Small intestine (tissue), 7 donors: ENCODE results near the gene VHLL. TPM values are rescaled to one million over a fixed set of nuclear protein-coding genes. Genes with fewer than 3 reads are reported as not detected.

Source experiments
- DNase-seq, 2 donors: peaks; one replicate each; pipeline versions ENCODE4 v3.0.0 to v3.0.0-alpha.2; 2013
- FAIRE-seq: peaks from 2 replicates; lab custom pipeline; 2012; peaks lifted over from hg19 to GRCh38; lab: Jason Lieb, UNC
- H3K27ac ChIP-seq, 3 donors: one replicate each; pipeline ENCODE4 v1.5.1; 2013; ENCODE audit warnings: low read length in 2 of 3, mild to moderate bottlenecking in 2 of 3, control low read depth in 1 of 3, inconsistent platforms in 1 of 3, low read depth in 1 of 3, moderate library complexity in 1 of 3
- H3K27me3 ChIP-seq, 3 donors: one replicate each; pipeline ENCODE4 v1.6.1; 2013; ENCODE audit warnings: low read length in 3 of 3, inconsistent platforms in 1 of 3; ENCODE audit not compliant: control insufficient read depth in 3 of 3, insufficient read depth in 3 of 3
- H3K36me3 ChIP-seq, 3 donors: one replicate each; pipeline ENCODE4 v1.6.1; 2013; ENCODE audit warnings: low read length in 3 of 3, inconsistent platforms in 1 of 3, low read depth in 1 of 3, mild to moderate bottlenecking in 1 of 3, moderate library complexity in 1 of 3; ENCODE audit not compliant: control insufficient read depth in 3 of 3, insufficient read depth in 2 of 3
- H3K4me1 ChIP-seq, 3 donors: one replicate each; pipeline ENCODE4 v1.6.1; 2013; ENCODE audit warnings: low read length in 2 of 3, inconsistent platforms in 1 of 3, low read depth in 1 of 3, mild to moderate bottlenecking in 1 of 3, moderate library complexity in 1 of 3; ENCODE audit not compliant: control insufficient read depth in 3 of 3, insufficient read depth in 2 of 3
- H3K4me3 ChIP-seq, 3 donors: one replicate each; pipeline ENCODE4 v1.5.1; 2013; ENCODE audit warnings: low read length in 3 of 3, control low read depth in 1 of 3, inconsistent platforms in 1 of 3, low read depth in 1 of 3, mild to moderate bottlenecking in 1 of 3, moderate library complexity in 1 of 3
- H3K9me3 ChIP-seq, 2 donors: one replicate each; pipeline ENCODE4 v1.6.1; 2013; ENCODE audit warnings: low read depth in 1 of 2, low read length in 1 of 2; ENCODE audit not compliant: control insufficient read depth in 2 of 2, insufficient read depth in 1 of 2
- WGBS, 3 donors: extraction: QIAGEN DNeasy Blood & Tissue Kit; methylation state at CpG; one replicate each; pipeline ENCODE4 v1.1.7; 2013; 5-methylcytosine and 5-hydroxymethylcytosine counted together
- polyA plus RNA-seq, 4 donors: library from polyadenylated mRNA; stranded (reverse) in 3 of 4; unstranded in 1 of 4; fragments of 200-250 nt in 3 of 4; fragments of 120-200 nt in 1 of 4; gene quantifications; one replicate each; pipeline versions ENCODE4 v1.2.1 to v1.2.3, GENCODE V29; 2013
- donor health status: healthy with polysubstance abuse.
- donor health status: control.
- donor health status: control.
- donor health status: Bipolar disorder and iron deficiency.
- donor health status: healthy.

VHLL gene
- polyA plus RNA-seq, 4 donors = not detected

DNA sequence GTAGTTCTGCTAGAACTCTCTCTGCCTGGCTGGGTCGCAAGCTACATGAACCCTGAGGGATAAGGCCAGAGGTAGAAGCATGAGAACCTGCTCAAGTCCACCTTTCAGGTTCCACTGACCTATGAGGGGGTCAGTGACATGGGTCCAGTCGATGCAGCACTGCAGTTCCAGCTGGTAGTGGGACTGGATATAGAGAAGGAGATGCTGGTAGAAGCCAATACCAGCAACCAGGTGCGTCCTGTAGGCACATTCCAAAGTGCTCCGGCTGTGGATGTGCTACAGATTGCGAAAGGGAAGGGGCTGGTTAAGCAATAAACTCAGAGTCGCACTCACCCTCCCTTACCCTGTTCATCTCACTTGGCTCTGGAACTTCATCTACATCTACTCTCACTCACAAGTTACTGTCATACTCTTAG, 22.1 kb downstream of the VHLL start:
- no peak overlapping the region for H3K27ac ChIP-seq
- WGBS, 3 donors = 63 to 83% (median 79%) methylated on average over 6 of the region's 6 CpGs
- peaks cover 4 to 13% (median 5%) of the 10 kb centered on the region in 3 donors for H3K4me1 ChIP-seq
- H3K4me3 ChIP-seq = no peak overlapping the region
- no peaks in the 10 kb centered on the region for H3K27me3 ChIP-seq
- DNase-seq = no peak
- FAIRE-seq = no peak
- no peaks in the 10 kb centered on the region for H3K9me3 ChIP-seq
- H3K36me3 ChIP-seq = peaks cover 32 to 63% (median 38%) of the 10 kb centered on the region in 3 donors

DNA sequence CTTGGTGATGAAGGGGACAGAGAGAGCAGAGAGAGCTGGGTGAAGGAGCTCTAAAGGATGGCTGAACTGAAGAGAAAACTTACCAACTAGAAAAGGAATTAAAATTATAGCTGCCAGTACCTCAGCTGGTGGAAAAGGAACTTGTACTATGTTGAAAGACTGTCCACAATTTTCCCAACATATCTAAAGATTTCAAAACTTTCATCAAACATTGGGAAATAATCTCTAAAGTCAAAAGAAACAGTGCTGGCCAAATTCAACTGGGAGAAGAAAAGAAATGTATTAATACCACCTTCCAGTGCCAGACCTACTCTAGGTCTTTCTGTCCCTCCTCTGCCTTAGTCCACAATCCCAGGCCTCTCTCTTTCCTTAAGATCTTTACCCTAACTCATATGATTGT, 22.6 kb downstream of the VHLL start:
- DNase-seq = no peak
- Histone ChIP-seq H3K27me3 (no peaks in the 10 kb centered on the region), H3K27ac (no peak overlapping the region), H3K36me3 (peaks cover 32 to 65% (median 40%) of the 10 kb centered on the region in 3 donors), H3K4me1 (peaks cover 4 to 9% (median 5%) of the 10 kb centered on the region in 3 donors), H3K4me3 (no peak overlapping the region), H3K9me3 (no peaks in the 10 kb centered on the region)
- no peak for FAIRE-seq

DNA sequence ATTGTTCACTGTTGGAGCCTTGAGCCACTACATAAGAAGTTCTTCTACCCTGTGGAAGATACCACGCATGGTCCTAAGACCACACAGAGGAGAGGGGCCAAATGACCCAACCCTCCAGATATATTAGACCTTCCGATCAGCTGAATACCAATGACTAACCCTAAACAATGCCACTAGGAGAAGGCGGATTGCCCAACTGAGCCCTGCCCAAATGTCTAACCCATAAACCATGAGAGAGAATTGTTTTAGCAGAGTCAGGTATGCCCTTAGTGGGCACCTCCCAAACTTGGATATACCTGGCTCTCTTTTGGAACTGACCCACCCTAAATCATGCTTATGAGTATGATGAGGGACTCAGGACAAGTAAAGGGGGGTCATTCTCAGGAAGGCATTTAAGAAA, 28.8 kb downstream of the VHLL start:
- 97% methylated on average over 3 of the region's 3 CpGs for WGBS, 3 donors
- Histone ChIP-seq H3K4me3 (no peak overlapping the region), H3K27ac (no peak overlapping the region), H3K9me3 (no peaks in the 10 kb centered on the region), H3K36me3 (peaks cover 40 to 81% (median 44%) of the 10 kb centered on the region in 3 donors), H3K4me1 (no peaks in the 10 kb centered on the region), H3K27me3 (no peaks in the 10 kb centered on the region)
- FAIRE-seq (no peak), DNase-seq (no peak)

DNA sequence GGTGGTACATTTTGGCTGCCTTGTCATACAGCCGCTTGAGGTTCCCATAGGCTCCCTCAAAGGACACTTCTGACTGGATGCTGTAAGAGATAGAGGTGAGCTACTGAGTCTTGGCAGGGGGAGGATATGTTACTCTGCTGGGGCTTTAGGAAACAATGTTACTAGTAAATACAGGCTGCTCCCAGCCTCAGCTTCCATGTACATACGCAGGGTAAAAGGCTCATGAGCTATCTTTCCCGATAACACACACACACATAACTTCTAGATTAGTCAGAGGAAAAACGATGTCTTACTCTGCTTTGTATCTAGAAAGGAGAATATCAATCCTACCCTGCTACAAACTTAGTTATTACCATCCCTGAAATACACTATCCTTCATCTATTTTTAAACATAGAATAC, 30.8 kb downstream of the VHLL start:
- no peak overlapping the region for H3K4me3 ChIP-seq
- no peaks in the 10 kb centered on the region for H3K4me1 ChIP-seq
- no peaks in the 10 kb centered on the region for H3K27me3 ChIP-seq
- no peaks in the 10 kb centered on the region for H3K9me3 ChIP-seq
- H3K27ac ChIP-seq = no peak overlapping the region
- WGBS, 3 donors = 83 to 94% (median 92%) methylated on average over 4 of the region's 4 CpGs
- peaks cover 34 to 77% (median 37%) of the 10 kb centered on the region in 3 donors for H3K36me3 ChIP-seq
- no peak for FAIRE-seq
- no peak for DNase-seq

DNA sequence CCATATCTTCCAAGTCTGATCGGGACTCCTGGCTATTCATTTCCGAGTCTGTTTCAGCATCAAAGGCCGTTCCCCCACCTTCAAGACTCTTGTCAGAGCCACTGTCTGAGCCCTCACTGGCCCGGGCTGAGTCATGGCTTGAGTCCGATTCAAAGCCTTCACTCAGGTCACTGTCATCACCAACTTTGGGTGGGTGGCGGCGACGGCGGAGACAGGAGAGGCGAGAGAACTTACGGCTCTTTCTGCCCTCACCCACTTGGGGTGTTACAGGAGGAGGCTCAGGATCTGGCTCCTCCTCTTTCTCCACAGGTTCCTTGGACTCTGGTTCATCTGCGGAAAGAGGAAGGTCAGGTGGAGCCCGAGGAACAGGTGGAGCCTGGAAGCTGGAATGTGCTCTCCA, 33.1 kb downstream of the VHLL start:
- WGBS, 3 donors = 87 to 91% (median 90%) methylated on average over 11 to 13 of the region's 13 CpGs
- H3K27ac ChIP-seq = no peak overlapping the region
- no peaks in the 10 kb centered on the region for H3K4me1 ChIP-seq
- no peak for DNase-seq
- H3K9me3 ChIP-seq = no peaks in the 10 kb centered on the region
- no peaks in the 10 kb centered on the region for H3K27me3 ChIP-seq
- peaks cover 29 to 80% (median 39%) of the 10 kb centered on the region in 3 donors for H3K36me3 ChIP-seq
- no peak overlapping the region for H3K4me3 ChIP-seq
- no peak for FAIRE-seq

DNA sequence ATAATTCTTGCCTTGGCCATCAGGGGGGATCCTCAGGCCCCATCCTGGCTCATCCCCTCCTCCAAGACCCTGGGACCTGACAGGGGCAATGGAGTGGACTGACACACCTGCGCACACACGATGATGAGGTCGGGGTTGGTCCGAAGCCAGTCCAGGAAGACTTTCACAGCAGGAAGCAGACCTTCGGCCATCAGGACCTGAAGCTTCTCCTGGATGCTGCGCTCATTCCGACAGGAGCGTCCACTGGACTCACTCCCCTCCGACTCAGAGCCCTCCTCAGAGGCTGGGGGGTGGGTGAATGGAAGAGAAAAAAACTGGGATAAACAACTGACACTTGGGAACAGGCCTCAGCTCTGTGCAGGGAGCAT, 35.8 kb downstream of the VHLL start:
- H3K4me3 ChIP-seq = no peak overlapping the region
- no peaks in the 10 kb centered on the region for H3K9me3 ChIP-seq
- WGBS, 3 donors = 84 to 94% (median 90%) methylated on average over 9 of the region's 9 CpGs
- no peaks in the 10 kb centered on the region for H3K4me1 ChIP-seq
- H3K27ac ChIP-seq = no peak overlapping the region
- FAIRE-seq (no peak), DNase-seq (no peak)
- no peaks in the 10 kb centered on the region for H3K27me3 ChIP-seq
- peaks cover 43 to 92% (median 55%) of the 10 kb centered on the region in 3 donors for H3K36me3 ChIP-seq

DNA sequence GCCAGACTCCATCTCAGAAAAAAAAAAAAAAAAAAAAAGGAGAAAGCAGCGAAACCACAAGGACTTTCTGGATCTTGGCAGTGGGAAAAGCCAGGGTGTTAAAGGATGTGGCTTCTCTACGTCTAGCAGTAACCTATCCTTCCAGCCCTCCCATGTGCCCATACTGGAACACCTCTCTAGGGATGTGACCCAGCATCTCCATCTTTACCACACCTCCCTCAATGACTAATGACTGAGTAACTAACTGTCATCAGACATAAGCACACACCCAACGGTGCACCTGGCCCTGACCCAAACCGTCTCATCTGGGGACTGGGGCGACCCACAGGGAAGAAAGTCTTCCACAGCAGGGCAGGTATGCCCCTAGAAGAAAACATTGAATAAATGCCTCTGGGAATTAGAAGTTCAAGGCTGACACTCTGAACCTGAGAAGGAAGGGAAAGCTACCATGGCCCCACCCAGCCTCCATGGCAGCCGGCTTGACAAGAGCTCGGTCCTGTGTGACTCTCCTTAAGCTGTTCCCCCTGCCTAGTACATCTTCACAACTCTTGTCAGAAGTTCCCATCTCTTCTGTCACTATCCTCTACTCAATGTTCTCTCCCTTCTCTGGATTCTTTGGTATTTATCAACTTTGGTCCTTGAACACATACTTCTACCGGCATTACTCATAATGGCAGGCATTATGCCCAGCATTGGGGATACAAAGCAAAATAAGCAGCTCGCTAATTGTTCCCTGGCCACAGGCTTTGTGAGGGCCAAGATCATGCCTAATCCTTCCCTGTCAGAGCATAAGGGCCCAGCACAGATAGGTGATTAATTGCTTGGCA, 36.4 kb downstream of the VHLL start:
- Histone ChIP-seq H3K9me3 (no peaks in the 10 kb centered on the region), H3K4me3 (no peak overlapping the region), H3K4me1 (no peaks in the 10 kb centered on the region), H3K27ac (no peak overlapping the region), H3K36me3 (peaks cover 39 to 92% (median 59%) of the 10 kb centered on the region in 3 donors), H3K27me3 (no peaks in the 10 kb centered on the region)
- no peak for DNase-seq
- FAIRE-seq = no peak
- WGBS, 3 donors = 84 to 86% (median 85%) methylated on average over 9 of the region's 9 CpGs

DNA sequence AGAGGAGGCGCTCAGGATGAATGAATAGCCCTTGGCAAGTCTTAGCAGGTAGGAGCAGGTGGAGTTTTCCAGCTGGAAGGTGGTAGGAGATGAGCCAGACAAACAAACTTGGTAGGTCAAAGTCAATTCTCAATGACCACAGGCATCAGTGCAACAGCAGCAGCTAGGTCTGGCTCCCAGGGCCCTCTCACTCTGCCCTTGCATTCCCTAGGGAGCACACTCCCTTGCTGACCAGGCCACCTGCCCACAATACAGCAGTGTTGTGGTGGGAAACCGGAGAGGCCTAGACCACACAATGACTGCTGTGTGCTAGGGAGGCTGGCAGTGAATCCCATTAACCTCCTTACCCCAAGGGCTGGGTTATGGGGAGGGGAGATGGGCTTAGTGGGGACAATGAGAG, 38.2 kb downstream of the VHLL start:
- H3K36me3 ChIP-seq = peaks cover 39 to 91% (median 46%) of the 10 kb centered on the region in 3 donors
- 87 to 100% (median 95%) methylated on average over 2 of the region's 2 CpGs for WGBS, 3 donors

More for the DNA sequence above, 38.2 kb downstream of the VHLL start:
- no peaks in the 10 kb centered on the region for H3K4me1 ChIP-seq
- DNase-seq = no peak
- H3K9me3 ChIP-seq = no peaks in the 10 kb centered on the region
- H3K27me3 ChIP-seq = no peaks in the 10 kb centered on the region
- no peak overlapping the region for H3K27ac ChIP-seq
- FAIRE-seq = no peak
- H3K4me3 ChIP-seq = no peak overlapping the region
